SK-N-SH (cell line): ENCODE results near the gene TUT1.

ENCODE experiments used
- CTCF ChIP-seq: fragments of 200-600 bp; sonication (generic); IDR thresholded peaks from 2 replicates; pipeline ENCODE4 v1.6.1; 2017; ENCODE audit warnings: antibody characterized with exemption, mild to moderate bottlenecking, moderate library complexity
- EP300 ChIP-seq, 2 experiments: IDR thresholded peaks; 2 replicates each; pipeline versions ENCODE4 v1.4.0 to v1.6.1; 2012; ENCODE audit warnings: borderline replicate concordance in 1 of 2, low read depth in 1 of 2, low read length in 1 of 2
- REST ChIP-seq: IDR thresholded peaks from 2 replicates; pipeline ENCODE4 v1.6.1; 2012; ENCODE audit warnings: mild to moderate bottlenecking, low read depth, low read length, moderate library complexity
- TAF1 ChIP-seq: IDR thresholded peaks from 2 replicates; pipeline ENCODE4 v1.6.1; 2012; ENCODE audit warnings: low read depth, mild to moderate bottlenecking, low read length, moderate library complexity, borderline replicate concordance
- TCF12 ChIP-seq: IDR thresholded peaks from 2 replicates; pipeline ENCODE4 v1.4.0; 2012

GRCh38 chr11:62542750-62543567 is 48.4 kb downstream of the TUT1 start:
- TF ChIP-seq TAF1 (no peak), EP300 (IDR thresholded peaks at IDR 0.05; ENCODE audit: borderline replicate concordance in 1 of 2, low read depth in 1 of 2, low read length in 1 of 2) (no peak), CTCF (peak; percentile 92), REST (no peak), TCF12 (no peak)
